ENCODE data around the gene PRKACG. TPM values are rescaled to one million over a fixed set of nuclear protein-coding genes. Genes with fewer than 3 reads are reported as not detected.
A peak's percentile ranks its signal among the peaks of the same experiment; 100 is the strongest.

Gene PRKACG
- total and polyA plus RNA-seq, 12 donors, result not detected

GRCh38 chr9:68998385-68998784 lies 15.5 kb downstream of the PRKACG start:
- H3K4me1 ChIP-seq (replicated peaks in 1 of 2), result no peaks in the 10 kb centered on the region
- intact Hi-C loops (cut with DNase I), result loop anchor here (10.0 kb wide), 1 partner anchor 64 kb away; no protein-coding TSS in a partner anchor
- H3K36me3 ChIP-seq (replicated peaks in 1 of 2), result no peaks in the 10 kb centered on the region
- no peaks in the 10 kb centered on the region for H3K27me3 ChIP-seq
- 61 to 70% (median 66%) methylated on average over 4 of the region's 4 CpGs for WGBS, 4 donors
- DNase-seq, result no peak
- no peaks in the 10 kb centered on the region for H3K9me3 ChIP-seq (replicated peaks in 1 of 3)
- no peak for TF ChIP-seq POLR2A (IDR thresholded peaks at IDR 0.05)
- TF ChIP-seq, protein P1, sequence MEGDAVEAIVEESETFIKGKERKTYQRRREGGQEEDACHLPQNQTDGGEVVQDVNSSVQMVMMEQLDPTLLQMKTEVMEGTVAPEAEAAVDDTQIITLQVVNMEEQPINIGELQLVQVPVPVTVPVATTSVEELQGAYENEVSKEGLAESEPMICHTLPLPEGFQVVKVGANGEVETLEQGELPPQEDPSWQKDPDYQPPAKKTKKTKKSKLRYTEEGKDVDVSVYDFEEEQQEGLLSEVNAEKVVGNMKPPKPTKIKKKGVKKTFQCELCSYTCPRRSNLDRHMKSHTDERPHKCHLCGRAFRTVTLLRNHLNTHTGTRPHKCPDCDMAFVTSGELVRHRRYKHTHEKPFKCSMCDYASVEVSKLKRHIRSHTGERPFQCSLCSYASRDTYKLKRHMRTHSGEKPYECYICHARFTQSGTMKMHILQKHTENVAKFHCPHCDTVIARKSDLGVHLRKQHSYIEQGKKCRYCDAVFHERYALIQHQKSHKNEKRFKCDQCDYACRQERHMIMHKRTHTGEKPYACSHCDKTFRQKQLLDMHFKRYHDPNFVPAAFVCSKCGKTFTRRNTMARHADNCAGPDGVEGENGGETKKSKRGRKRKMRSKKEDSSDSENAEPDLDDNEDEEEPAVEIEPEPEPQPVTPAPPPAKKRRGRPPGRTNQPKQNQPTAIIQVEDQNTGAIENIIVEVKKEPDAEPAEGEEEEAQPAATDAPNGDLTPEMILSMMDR (IDR thresholded peaks at IDR 0.05), result no peak
- no peak overlapping the region for H3K27ac ChIP-seq
- H3K4me3 ChIP-seq, result no peak overlapping the region

DNA sequence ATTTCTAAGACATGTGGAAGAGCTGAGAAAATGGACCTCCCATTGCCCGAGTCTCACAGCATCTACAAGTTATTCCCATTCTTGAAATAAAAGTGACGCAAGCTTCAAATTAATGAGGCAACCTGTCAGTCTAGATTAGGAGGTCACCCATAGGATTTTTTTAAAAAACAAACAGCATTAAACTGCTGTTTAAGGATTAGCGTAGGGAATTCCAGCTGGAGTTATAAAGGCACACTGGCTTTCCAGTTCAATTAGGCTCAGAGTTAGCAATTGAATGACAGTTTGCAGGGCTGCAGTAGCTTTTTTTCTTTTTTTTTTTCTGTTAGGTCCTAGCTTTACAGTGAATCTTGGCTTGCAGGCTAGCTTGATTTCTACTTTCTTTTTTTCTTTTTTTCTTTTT lies 16.2 kb downstream of the PRKACG start:
- H3K4me3 ChIP-seq, result no peak overlapping the region
- TF ChIP-seq, protein P1 (IDR thresholded peaks at IDR 0.05), result no peak
- TF ChIP-seq POLR2A (IDR thresholded peaks at IDR 0.05), result no peak
- no peaks in the 10 kb centered on the region for H3K36me3 ChIP-seq (replicated peaks in 1 of 2)
- H3K9me3 ChIP-seq (replicated peaks in 1 of 3), result no peaks in the 10 kb centered on the region
- no peaks in the 10 kb centered on the region for H3K27me3 ChIP-seq
- H3K4me1 ChIP-seq (replicated peaks in 1 of 2), result no peaks in the 10 kb centered on the region
- no peak for DNase-seq
- intact Hi-C loops (cut with DNase I), result loop anchor here (10.0 kb wide), 1 partner anchor 63 kb away; no protein-coding TSS in a partner anchor
- H3K27ac ChIP-seq, result no peak overlapping the region
- 85 to 94% (median 92%) methylated on average over 3 of the region's 3 CpGs for WGBS, 4 donors

DNA sequence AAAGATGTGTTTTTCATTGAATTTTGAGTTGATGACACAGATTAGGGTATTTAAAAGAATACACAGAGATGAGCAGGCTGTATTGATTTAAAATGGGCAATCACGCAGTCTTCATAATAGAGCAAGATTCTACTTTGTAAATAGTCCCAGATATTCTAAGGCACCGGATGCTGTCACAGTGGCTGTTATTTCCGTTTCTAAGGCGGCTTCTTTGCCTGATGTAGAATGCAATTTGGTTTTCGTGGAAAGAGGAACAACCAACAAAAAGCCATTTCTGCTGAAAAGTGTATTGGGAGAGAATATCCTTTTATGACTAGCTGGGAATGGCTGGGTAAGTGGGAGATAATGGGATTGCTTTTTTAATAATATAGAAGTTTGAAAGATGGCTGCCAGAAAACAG lies 17.5 kb downstream of the PRKACG start:
- Histone ChIP-seq H3K36me3 (replicated peaks in 1 of 2) (no peaks in the 10 kb centered on the region), H3K27ac (peak overlapping the region in 3 of 5 donors; percentile 1 to 27 (median 26)), H3K27me3 (no peaks in the 10 kb centered on the region), H3K9me3 (replicated peaks in 1 of 3) (no peaks in the 10 kb centered on the region), H3K4me1 (replicated peaks in 1 of 2) (no peaks in the 10 kb centered on the region), H3K4me3 (no peak overlapping the region)
- intact Hi-C loops (cut with DNase I), result loop anchor here (10.0 kb wide), 1 partner anchor 62 kb away; no protein-coding TSS in a partner anchor
- TF ChIP-seq, protein P1 (IDR thresholded peaks at IDR 0.05), result no peak
- no peak for TF ChIP-seq POLR2A (IDR thresholded peaks at IDR 0.05)
- WGBS, 4 donors, result 77 to 87% (median 81%) methylated on average over 5 of the region's 5 CpGs
- DNase-seq, result no peak

DNA sequence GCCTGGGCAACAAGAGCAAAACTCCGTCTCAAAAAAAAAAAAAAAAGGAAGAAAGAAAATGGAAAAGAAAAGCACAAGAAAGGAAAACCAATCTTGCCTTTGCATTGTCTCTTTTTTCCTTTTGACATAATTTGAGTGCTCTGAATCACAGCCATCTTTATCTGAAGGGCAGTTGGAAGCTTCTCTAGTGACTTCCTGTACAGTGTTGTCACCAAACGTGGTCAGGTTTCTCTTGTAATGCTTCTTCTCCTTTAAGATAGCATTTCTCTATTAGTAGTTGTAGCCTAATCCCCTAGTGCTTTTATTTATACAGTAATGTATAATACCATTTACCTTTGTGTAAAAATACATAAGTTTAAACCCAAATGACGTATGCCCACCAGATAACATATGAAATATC lies 18.1 kb downstream of the PRKACG start:
- TF ChIP-seq, protein P1 (IDR thresholded peaks at IDR 0.05), result no peak
- no peak for TF ChIP-seq POLR2A (IDR thresholded peaks at IDR 0.05)
- H3K27me3 ChIP-seq, result no peaks in the 10 kb centered on the region
- H3K9me3 ChIP-seq (replicated peaks in 1 of 3), result no peaks in the 10 kb centered on the region
- H3K4me3 ChIP-seq, result no peak overlapping the region
- intact Hi-C loops (cut with DNase I), result loop anchor here (10.0 kb wide), 1 partner anchor 61 kb away; no protein-coding TSS in a partner anchor
- no peaks in the 10 kb centered on the region for H3K4me1 ChIP-seq (replicated peaks in 1 of 2)
- no peak for DNase-seq
- H3K36me3 ChIP-seq (replicated peaks in 1 of 2), result no peaks in the 10 kb centered on the region
- WGBS, 4 donors, result 66 to 73% (median 72%) methylated on average over 3 of the region's 3 CpGs
- H3K27ac ChIP-seq, result peak overlapping the region in 2 of 5 donors; percentile 1 to 26
